Muscle of back (tissue), 11 donors: ENCODE measurements around the gene GALNT10. TPM values are rescaled to one million over a fixed set of nuclear protein-coding genes. Genes with fewer than 3 reads are reported as not detected.
A peak's percentile ranks its signal among the peaks of the same experiment; 100 is the strongest.

ENCODE experiments used
- DNase-seq, 3 donors: peaks; one replicate each; pipeline versions ENCODE4 v3.0.0 to v3.0.0-alpha.2; 2013
- polyA plus RNA-seq, 10 donors: library from polyadenylated mRNA; unstranded; fragments of 120-200 nt; gene quantifications; one replicate each; pipeline ENCODE4 v1.2.1, GENCODE V29; 2013; ENCODE audit not compliant: insufficient read length in 10 of 10

Gene GALNT10
- polyA plus RNA-seq, 10 donors = 19.7 to 27.9 (median 23.3) TPM

GRCh38 chr5:154291917-154292316 is 101.4 kb downstream of the GALNT10 start:
- no peak for DNase-seq

GRCh38 chr5:154293219-154293618 is 102.7 kb downstream of the GALNT10 start:
- DNase-seq = no peak

GRCh38 chr5:154295551-154295950 is 105.0 kb downstream of the GALNT10 start:
- DNase-seq = no peak

DNA sequence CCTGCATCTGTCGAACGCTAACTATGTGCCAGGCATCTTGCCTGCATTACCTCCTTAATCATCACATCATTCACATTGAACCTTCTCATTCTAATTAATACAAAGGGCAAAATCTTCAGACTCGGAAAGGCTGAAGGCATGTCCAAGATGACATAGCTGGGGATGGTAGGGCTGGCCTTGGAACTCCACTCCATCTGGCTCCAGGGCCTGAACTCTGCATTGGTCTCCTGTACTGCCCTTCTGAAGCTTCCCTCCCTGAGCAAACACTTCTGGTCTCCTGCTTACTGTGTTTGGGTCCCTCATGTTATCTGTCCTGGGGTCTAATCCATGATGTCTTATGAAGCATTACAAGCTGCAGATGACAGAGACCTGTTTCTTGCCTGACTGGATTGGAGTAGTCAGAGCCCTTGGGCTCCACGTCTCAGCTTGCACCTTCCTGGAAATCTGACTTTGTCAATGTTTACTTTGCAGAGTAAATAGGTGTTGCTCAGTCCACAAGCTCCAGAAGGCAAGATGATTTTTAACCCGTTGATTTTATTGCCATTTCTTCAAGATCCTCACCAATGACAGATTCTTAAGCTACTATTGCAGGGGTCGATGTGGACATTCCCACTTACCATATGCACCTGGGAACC is 106.1 kb downstream of the GALNT10 start:
- no peak for DNase-seq

DNA sequence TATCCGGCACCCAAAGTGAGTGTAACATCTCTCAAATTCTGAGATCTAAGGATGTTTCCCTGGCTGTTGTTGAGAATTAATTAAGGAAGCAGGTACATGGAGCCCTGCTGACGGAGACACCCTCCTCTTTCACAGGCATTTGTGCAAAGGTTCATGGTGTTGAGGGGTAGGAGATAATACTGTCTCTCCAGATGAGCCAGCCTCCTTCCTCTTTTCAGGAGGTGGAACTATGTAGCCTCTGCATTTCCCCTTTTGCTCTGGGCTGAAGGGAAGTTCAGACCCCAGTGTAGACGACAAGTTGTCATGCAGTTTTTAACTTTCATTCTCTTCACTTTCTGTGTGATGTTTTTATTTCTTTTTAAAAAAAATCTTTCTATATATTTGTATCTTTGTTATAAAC is 107.5 kb downstream of the GALNT10 start:
- DNase-seq = no peak

GRCh38 chr5:154300207-154300883 is 109.8 kb downstream of the GALNT10 start:
- no peak for DNase-seq

GRCh38 chr5:154301726-154302125 is 111.2 kb downstream of the GALNT10 start:
- DNase-seq = no peak

- DNase-seq = peak in 2 of 3 donors; percentile 38 to 67
Observed at GRCh38 chr5:154302161-154302560, 111.6 kb downstream of the GALNT10 start.

DNA sequence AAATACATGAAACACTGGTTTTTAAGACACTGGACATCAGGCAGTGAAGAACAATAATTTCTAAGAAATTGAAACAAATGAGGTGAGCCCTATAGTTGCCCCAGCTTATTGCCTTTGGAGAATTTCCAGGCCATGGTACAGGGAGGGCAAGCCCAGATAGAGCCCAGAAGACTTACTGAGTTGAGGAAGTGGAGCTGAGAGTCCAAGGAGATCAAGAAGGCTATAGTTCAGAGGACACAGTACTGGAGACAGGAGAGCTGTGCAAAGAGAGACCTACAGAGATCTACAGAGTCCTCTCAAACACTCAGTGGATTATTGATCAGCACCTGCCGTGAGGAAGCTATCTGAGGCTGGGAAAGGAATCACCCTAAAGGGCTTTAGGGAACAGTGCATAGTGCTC is 112.6 kb downstream of the GALNT10 start:
- DNase-seq = no peak

- peak in 1 of 3 donors; percentile 75 for DNase-seq
Observed at GRCh38 chr5:154308443-154309370, 118.2 kb downstream of the GALNT10 start.

GRCh38 chr5:154309371-154309745 is 118.8 kb downstream of the GALNT10 start:
- DNase-seq = no peak

DNA sequence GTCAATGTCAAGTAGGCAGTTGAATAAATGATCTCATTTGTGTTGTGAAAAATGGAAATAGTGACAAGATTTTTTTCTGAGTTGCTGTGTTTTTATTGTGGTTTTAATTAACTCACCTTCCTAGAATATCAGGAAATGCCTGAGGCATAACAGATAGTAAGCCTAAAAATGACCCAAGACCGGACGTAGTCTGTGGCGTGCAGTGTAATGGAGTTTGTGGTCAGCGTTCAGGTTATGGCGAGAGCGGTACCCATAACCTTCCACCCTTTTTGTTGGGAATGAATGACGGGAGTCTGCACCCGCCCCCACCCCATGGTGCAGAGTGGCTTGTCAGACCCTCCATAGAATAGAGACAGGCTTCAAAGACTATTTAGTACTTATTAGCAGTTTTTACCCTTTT is 119.3 kb downstream of the GALNT10 start:
- no peak for DNase-seq

DNA sequence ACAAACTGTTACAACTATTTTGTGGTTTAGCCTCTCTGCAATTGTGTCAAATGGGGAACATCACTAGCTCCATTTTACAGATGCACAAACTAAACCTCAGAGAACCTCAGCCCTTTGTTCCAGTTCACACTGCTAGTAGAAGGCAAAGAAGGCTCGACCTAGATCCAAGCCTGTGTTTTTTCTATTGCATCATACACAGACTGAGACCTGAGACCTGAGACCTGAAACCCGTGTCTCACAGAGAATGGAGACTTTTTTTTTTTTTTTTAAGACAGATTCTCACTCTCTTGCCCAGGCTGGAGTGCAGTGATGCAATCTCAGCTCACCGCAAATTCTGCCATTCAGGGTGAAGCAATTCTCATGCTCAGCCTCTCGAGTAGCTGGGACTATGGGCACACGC is 120.8 kb downstream of the GALNT10 start:
- DNase-seq = no peak

GRCh38 chr5:154312000-154312399 is 121.5 kb downstream of the GALNT10 start:
- no peak for DNase-seq

DNA sequence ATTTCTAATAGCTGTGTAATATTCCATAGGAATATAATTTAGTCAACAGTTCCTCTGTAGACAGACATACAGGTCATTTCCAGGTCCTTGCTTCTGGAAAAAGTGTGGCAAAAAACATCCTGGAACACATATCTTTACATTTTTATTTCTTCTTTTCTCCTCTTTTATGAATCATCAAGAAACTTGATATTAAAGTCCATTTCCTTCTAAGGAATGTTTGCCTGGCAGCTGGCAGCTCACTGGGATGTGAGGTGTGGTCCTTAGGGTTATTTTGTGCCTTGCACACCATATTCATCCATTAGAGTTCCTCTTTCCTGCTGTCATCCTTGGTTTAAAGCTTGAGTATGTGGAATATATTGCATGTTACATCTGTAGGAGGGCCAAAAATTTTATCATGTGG is 122.0 kb downstream of the GALNT10 start:
- DNase-seq = no peak

GRCh38 chr5:154313360-154314017 is 123.0 kb downstream of the GALNT10 start:
- no peak for DNase-seq

- DNase-seq = no peak
Observed at GRCh38 chr5:154315196-154315595, 124.7 kb downstream of the GALNT10 start.

DNA sequence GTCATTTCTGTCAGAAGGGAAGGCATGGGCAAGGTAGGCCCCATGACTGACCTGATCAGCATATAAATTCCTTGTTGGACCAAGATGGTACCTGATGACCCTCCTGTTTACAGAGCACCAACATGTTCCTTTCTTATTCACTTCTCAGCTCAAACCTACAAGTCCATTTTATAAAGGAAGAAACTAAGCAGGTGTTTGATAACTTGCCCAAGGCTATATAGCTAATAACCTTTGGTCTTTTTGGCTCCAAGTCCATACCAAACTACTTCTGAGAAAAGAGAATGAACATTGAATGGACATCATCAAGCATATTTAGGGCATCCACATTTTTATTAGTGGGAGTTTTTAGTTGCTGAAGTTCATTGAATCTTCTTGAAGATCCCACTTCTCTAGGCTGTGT is 125.2 kb downstream of the GALNT10 start:
- DNase-seq = no peak

GRCh38 chr5:154316223-154316935 is 125.8 kb downstream of the GALNT10 start:
- no peak for DNase-seq

GRCh38 chr5:154317916-154318315 is 127.4 kb downstream of the GALNT10 start:
- no peak for DNase-seq

GRCh38 chr5:154318691-154319090 is 128.2 kb downstream of the GALNT10 start:
- no peak for DNase-seq
